HepG2 (cell line): ENCODE results near the gene CAMK1D.

ENCODE experiments used
- TAF1 ChIP-seq: sonication (generic); formaldehyde crosslinking; IDR thresholded peaks from 2 replicates; pipeline ENCODE4 v1.4.0; 2020; ENCODE audit warnings: missing genetic modification reagents
- ZNF235 ChIP-seq: sonication (generic); formaldehyde crosslinking; IDR thresholded peaks from 2 replicates; pipeline ENCODE4 v1.8.1; 2023; ENCODE audit warnings: mild to moderate bottlenecking, missing genetic modification reagents, borderline replicate concordance

GRCh38 chr10:12334186-12334530 lies 15.2 kb upstream of the CAMK1D start:
- TF ChIP-seq TAF1: no peak
- TF ChIP-seq ZNF235 (CRISPR knock-in tag): no peak
